ENCODE results near the gene ADIPOR2. TPM values are rescaled to one million over a fixed set of nuclear protein-coding genes. Genes with fewer than 3 reads are reported as not detected.

The ADIPOR2 gene
- total RNA-seq (2014; rRNA removed): 22.1 and 26.3 TPM in 2 replicates
- 23.9 TPM for polyA plus RNA-seq (2012)

GRCh38 chr12:1690578-1691122 is at the start of gene ADIPOR2:
TSS of gene ADIPOR2 (plus strand) at chr12:1691070. CDS start at chr12:1754344, 63,274 bp downstream.
- DNase-seq (ENCODE audit: low read depth): peak; percentile 96

GRCh38 chr12:1642513-1642912 is 48.4 kb upstream of the ADIPOR2 start:
- no peak for DNase-seq (ENCODE audit: low read depth)

- no peak for DNase-seq (ENCODE audit: low read depth)
Measured at GRCh38 chr12:1643043-1643442, 47.8 kb upstream of the ADIPOR2 start.

GRCh38 chr12:1643905-1644533 is 46.9 kb upstream of the ADIPOR2 start:
- no peak for DNase-seq (ENCODE audit: low read depth)

GRCh38 chr12:1644534-1645438 is 46.1 kb upstream of the ADIPOR2 start:
- peak; percentile 37 for DNase-seq (ENCODE audit: low read depth)

- DNase-seq (ENCODE audit: low read depth): no peak
Measured at GRCh38 chr12:1645819-1646218, 45.1 kb upstream of the ADIPOR2 start.

- no peak for DNase-seq (ENCODE audit: low read depth)
Measured at GRCh38 chr12:1646569-1647284, 44.1 kb upstream of the ADIPOR2 start.

GRCh38 chr12:1647285-1647669 is 43.6 kb upstream of the ADIPOR2 start:
- no peak for DNase-seq (ENCODE audit: low read depth)

- DNase-seq (ENCODE audit: low read depth): no peak
Measured at GRCh38 chr12:1650260-1650977, 40.5 kb upstream of the ADIPOR2 start.

GRCh38 chr12:1650978-1651361 is 39.9 kb upstream of the ADIPOR2 start:
- no peak for DNase-seq (ENCODE audit: low read depth)

GRCh38 chr12:1651946-1652345 is 38.9 kb upstream of the ADIPOR2 start:
- DNase-seq (ENCODE audit: low read depth): no peak

GRCh38 chr12:1655225-1655788 is 35.6 kb upstream of the ADIPOR2 start:
- no peak for DNase-seq (ENCODE audit: low read depth)

GRCh38 chr12:1656902-1657301 is 34.0 kb upstream of the ADIPOR2 start:
- DNase-seq (ENCODE audit: low read depth): no peak

- peak; percentile 77 for DNase-seq (ENCODE audit: low read depth)
Measured at GRCh38 chr12:1657688-1658087, 33.2 kb upstream of the ADIPOR2 start.

GRCh38 chr12:1660304-1661187 is 30.3 kb upstream of the ADIPOR2 start:
- no peak for DNase-seq (ENCODE audit: low read depth)

- peak; percentile 84 for DNase-seq (ENCODE audit: low read depth)
Measured at GRCh38 chr12:1661553-1662335, 29.1 kb upstream of the ADIPOR2 start.

GRCh38 chr12:1662761-1663439 is 28.0 kb upstream of the ADIPOR2 start:
- DNase-seq (ENCODE audit: low read depth): no peak

- no peak for DNase-seq (ENCODE audit: low read depth)
Measured at GRCh38 chr12:1663440-1664132, 27.3 kb upstream of the ADIPOR2 start.
